SU-DHL-6 (cell line): ENCODE results near the gene ITSN2.

Experiments used
- EZH2phosphoT487 ChIP-seq: fragments of 200-600 bp; sonication (generic), shearing (Covaris generic); conservative IDR thresholded peaks from 2 replicates; pipeline ENCODE4 v1.6.1; 2018; ENCODE audit warnings: mild to moderate bottlenecking, antibody characterized with exemption, low read length, moderate library complexity, mixed read lengths
- TF ChIP-seq, protein P1 (sequence below): fragments of 200-600 bp; sonication (generic); IDR thresholded peaks from one replicate; pipeline ENCODE4 v1.5.1; 2017; ENCODE audit warnings: antibody characterized with exemption, mild to moderate bottlenecking, low read length, moderate library complexity; ENCODE audit not compliant: insufficient read depth, poor library complexity, severe bottlenecking

DNA sequence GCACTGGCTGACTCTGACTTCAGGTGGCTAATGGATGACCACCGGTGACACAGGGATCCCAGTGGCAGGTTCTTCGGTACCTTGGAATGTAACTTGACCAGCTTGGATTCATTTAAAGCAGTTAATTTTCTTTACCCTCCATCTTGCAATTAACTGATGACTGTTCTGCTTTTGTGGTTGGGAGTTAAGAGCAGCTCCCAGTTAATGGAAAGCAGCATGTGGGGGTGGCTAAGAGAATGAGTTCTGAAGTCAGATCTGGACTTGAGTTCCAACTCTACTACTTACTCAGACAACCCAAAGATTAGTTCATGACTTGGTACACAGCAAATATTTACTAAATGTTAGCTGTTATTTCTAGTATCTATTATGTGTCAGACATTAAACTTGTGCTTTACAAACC, 127.0 kb downstream of the ITSN2 start:
- TF ChIP-seq, protein P1, sequence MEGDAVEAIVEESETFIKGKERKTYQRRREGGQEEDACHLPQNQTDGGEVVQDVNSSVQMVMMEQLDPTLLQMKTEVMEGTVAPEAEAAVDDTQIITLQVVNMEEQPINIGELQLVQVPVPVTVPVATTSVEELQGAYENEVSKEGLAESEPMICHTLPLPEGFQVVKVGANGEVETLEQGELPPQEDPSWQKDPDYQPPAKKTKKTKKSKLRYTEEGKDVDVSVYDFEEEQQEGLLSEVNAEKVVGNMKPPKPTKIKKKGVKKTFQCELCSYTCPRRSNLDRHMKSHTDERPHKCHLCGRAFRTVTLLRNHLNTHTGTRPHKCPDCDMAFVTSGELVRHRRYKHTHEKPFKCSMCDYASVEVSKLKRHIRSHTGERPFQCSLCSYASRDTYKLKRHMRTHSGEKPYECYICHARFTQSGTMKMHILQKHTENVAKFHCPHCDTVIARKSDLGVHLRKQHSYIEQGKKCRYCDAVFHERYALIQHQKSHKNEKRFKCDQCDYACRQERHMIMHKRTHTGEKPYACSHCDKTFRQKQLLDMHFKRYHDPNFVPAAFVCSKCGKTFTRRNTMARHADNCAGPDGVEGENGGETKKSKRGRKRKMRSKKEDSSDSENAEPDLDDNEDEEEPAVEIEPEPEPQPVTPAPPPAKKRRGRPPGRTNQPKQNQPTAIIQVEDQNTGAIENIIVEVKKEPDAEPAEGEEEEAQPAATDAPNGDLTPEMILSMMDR = no peak
- no peak for TF ChIP-seq EZH2phosphoT487
